Activated T-cell treated with anti-CD3 and anti-CD28 coated beads for 4 hours (primary cell): Measurements from ENCODE around the gene SIRPA.

Experiments used
- DNase-seq: peaks from one replicate; pipeline ENCODE4 v3.0.0-alpha.2; 2020

Gene SIRPA

DNA sequence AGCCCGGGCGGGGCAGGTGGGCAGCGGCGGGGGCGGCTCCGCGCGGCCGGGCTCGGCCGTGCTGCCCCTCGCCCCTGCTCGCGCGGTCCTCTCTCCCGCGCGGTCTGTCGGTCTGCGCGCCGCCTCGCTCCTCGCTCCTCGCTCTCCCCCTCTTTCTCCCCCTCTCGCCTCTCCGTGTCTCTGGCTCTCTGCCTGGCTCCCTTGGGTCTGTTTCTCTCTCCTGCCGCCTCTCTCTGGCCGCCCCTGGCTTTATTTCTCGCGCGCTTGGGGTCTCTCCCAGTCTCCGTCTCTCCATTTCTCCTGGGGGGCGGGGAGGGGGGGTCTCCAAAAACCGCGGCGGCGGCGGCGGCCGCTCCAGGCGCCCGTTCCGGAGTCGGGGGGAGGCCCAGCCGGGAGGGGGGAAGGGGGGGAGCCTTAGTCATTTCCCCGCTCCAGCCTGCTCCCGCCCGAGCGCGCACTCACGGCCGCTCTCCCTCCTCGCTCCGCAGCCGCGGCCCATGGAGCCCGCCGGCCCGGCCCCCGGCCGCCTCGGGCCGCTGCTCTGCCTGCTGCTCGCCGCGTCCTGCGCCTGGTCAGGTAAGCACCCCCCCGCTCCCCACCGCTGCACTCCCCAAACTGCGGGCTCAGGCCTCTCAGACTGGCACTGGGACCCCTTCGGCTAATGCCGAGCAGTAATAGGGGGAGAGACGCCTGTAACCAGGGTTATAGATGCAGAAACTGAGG, at the start of gene SIRPA:
Gene SIRPA, plus strand, starts transcription at position 457 of the 723 bp plus-strand sequence. Its CDS starts 41 bp downstream, at position 498.
- DNase-seq, result no peak

DNA sequence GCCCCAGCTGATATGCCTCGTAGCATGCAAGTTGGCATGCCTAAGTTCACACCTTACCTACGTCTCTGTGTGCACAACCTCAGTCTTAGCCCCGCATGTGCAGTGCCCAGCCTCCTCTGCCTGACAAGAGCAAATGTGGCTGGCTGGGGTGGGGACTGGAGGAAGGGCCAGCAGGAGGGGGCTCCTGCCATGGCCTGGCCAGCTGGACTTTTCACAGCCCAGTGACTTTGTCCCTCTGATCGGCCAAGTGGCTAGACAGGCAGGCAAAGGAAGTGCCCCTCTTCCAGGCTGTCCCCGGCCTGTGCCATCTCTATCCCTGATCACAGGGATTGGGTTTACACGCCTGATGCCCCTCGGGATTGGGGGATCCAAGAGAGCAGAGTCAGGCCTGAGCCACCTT, 49.5 kb upstream of the SIRPA start:
- DNase-seq, result no peak

DNA sequence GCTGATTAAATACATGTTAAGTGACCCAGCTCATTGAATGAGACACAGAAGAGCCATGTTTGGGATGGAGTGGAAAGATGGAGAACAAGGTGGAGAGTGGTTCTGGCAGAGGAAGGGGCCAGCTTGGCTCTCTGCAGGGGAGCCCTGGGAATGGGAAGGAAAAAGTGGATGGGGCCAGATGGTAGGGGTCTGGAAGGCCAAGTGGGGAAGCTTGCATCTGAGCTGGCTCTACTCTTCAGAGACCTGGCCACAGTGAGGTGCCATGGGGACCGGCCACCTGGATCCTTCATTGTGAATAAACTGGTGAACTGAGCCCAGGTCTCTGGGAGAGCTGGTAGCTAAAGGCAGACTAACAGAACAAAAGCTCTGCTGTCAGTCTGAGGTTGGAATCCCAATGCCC, 48.9 kb upstream of the SIRPA start:
- DNase-seq, result no peak

DNA sequence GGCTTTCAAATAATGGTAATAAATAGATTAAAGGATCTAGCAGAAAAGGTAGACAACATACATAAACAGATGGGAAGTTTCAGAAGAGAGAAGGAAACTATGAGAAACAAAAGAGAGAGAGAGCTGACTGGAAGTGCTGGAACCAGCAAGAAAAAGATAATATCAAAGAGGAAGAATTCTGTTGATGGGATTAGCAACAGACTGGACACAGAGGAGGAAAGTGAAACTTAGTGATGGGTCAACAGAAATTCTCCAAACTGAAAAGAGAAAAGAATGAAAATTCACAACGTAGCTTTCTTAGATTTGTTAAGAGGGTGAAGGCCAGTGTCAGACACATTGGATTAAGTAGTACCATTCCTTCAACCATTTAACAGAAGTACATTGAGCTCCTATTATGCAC, 48.3 kb upstream of the SIRPA start:
- no peak for DNase-seq

DNA sequence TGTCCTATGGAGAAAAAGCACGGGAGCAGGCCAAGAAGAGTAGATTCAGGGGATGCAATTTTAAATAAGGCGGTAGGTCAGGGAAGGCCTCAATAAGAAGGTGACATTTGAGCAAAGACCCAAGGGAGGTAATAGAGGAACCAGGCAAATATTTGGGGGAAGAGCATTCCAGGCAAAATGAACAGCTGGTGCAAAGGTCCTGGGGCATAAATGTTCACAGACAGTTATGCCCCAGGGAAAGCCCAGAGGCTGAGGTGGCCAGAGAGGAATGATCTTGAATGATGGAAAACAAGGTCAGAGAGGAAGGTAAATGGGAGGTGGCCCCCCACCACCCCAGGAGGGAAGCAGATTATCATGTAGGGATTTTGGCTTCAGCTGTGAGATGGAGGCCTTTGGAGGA, 47.4 kb upstream of the SIRPA start:
- no peak for DNase-seq

DNA sequence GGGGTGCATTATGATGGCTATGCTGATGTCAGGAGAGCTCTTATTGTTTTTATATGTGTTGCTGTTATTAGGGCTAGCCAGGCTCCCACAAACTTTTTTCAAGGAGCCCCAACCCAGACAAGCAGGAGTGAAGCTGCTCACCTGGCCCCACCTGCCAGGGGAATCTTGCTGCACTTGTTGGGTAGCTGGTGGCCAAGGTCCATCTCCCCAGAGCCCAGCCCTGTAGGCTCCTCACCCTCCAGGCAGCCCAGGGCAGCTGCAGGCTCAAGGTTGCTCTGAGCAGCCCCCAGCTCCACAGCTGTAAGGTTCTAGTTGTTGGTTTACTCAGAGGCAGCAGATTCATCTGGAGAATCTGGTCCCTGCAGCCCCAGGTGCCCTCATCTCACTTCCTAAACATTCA, 46.8 kb upstream of the SIRPA start:
- no peak for DNase-seq

DNA sequence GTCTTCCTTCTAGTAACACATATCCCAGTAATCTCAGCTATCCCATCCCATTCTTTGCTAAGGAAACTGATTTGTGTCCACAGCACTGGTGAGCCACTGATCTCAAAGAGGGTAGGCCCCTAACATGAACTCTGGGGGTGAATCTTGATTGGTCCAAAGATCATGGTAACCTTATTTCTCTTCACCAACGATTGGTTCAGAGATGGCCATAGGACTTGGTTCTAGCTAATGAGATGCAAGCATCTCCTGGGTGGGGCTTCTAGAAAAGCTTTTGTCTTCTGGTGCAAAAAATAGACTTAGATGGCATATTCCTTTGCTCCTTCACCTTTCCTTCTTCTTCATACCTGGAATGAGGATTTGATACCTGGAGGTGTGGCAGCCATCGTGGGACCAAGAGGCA, 43.8 kb upstream of the SIRPA start:
- DNase-seq, result no peak

DNA sequence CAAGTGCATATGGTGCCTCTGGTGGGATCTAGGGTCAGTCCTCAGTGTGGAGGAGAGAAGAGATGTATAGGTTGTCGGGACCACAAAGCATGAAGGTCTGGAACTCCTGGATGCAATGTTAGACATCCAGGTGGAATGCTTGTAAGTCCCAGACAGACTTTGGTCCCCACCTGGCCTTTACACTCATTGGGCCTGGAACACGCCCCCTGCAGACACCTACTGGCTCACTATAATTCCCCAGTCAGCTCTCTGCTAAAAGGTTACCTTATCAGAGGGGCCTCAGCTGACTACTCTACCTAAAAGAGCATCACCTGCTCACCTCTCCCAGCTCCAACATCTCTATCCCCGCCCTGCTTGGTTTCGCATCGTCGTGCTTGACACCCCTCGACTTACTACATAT, 41.7 kb upstream of the SIRPA start:
- DNase-seq, result no peak

DNA sequence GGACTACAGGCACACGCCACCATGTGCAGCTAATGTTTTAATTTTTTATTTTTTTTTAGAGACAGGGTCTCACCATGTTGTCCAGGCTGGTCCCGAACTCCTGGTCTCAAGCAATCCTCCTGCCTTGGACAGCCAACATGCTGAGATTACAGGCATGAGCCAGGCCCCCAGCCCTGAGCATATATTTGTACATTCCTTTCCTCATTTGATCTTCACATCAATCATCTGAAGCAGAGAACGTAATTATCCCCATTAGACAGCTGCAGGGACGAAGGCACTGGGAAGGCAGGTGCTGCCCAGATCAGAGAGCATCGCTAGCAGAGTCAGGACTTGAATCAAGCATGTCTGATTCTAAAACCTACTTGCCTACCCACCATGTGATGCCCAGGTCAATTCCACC, 41.0 kb upstream of the SIRPA start:
- no peak for DNase-seq

DNA sequence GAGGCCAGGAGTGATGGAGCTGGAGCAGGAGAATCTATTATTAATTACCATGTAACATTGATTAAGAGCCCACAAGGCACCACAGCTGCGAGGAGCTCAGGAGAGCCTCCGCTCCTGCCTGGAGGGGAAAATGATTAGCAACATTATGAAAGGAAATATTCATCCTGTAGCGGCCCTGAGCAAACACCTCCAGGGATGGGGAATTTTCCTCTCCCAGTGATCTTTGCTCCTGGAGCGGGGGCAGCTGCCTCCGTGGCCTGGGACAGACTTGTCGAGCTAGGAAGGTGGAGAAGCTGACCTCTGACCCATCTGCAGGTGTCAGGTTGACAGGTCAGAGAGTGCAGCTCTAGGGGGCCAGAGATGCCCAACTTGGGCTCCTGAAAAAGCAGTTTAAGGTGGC, 40.1 kb upstream of the SIRPA start:
- no peak for DNase-seq

DNA sequence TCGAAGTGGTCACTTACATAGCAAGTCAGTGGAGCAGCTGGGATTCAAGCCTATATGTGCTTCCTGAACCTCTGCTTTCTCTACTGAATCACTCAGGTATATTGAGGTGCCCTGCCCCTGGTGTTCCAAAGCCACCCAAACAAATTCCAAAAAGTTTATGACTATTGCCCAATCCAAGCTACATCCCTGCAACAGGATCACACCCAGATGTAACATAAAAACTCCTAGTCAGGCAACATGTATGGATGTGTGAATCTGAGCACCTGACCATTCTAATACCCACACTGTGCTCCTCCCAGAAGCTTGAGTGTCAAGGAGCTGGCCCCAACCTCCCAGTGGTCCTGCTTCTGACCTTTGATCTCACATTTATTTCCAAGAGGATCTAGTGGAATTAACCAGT, 39.5 kb upstream of the SIRPA start:
- no peak for DNase-seq

DNA sequence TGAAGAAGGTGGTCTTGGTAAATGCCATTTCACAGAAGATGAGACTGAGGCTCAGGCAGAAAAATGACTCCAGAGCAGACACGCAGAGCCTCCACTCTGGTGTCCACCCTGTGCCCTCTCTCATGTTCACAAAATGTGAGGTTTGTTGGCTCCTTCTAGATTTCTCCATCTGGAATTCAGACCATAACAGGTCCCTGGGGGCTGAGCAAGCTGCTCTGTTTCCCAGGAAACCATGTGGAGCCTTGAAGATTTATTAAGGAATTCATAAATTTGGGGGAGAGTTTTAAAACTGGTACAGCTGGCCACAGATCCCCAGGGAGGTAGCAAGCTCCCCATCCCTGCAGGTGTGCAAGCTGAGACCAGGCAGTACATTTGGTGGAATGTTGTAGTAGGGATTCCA, 38.8 kb upstream of the SIRPA start:
- no peak for DNase-seq

DNA sequence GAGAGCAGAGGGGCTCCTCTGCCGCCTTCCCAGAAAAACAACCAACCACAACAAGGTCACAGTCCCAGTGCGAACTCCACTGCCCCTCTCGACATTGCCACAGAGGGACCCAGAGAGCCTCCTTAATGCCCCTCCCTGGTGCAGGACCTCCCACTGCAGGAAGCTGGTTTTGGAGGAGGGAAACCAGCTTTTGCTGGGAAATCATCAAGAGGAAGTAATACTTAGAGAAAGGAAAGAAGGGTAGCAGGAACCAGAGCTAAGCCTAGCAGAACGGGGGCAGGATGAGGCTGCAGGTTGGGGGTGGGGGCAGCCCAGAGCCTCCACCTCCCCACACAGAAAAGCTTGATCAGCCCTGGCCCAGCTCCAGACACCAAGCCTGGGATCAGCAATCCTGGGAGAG, 37.7 kb upstream of the SIRPA start:
- DNase-seq, result no peak

DNA sequence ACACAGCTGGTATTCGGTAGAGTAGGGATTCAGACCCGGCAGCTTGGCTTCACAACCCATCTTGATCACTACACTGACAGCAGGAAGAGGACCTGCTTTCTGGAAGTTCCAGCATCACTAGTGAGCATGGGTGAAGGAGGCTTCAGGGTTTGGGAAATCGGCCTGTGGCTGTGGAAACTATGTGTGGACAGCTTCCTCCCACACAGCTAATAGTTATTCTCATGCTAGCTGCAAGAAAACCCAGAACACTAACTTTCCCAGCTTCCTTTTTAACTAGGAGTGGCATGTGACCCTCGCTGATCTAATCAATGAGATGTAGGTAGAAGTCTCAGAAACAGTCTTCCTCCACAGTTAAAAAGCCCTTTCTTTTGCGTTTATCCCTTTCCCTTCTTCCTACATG, 36.3 kb upstream of the SIRPA start:
- DNase-seq, result no peak

DNA sequence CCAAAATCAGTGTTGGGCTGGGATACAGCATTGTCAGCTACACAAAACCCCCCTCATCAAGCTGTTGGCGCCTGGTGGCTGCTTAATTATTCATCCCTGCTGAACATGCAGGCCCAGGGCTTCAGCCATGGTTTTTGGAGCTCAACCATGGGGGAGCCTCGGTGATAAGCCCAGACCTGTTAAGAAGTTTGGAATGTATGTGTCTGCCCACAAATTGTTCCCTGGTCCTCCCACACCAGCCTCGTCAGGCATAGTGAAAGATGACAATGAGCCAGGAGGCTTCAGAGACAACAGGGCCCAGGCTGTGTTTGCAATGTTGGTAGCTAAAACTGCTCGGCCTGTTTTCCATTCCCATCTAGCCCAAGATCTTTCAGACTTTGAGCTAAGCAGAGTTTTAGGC, 34.8 kb upstream of the SIRPA start:
- no peak for DNase-seq

DNA sequence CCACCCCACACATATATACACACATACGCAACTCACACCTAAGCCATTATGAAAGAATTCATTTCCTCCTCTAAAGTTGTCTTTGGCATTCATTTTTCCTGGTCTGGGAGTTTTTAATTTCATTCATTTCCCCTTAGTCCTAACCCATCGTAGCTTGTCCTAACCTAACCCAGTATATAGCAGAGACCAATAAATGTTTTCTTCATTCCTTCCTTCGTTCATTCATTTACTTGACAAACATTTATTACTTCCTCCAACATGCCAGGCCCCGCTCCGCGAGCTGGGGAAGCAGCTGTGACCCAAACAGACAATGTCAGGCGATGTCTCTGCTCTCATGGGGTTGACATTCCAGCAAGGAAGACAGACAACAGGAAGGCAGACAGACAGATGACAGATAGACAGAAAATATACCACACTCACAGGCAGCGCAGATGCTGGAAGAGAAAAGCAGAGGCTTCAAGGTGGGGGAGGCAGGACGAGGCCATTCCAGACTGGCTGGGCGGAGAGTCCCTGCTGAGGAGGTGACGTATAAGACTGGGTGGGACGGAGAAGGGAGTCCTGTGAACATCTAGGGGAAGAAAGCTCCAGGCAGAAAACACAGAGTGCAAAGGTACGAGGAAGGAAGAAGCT, 33.7 kb upstream of the SIRPA start:
- no peak for DNase-seq

DNA sequence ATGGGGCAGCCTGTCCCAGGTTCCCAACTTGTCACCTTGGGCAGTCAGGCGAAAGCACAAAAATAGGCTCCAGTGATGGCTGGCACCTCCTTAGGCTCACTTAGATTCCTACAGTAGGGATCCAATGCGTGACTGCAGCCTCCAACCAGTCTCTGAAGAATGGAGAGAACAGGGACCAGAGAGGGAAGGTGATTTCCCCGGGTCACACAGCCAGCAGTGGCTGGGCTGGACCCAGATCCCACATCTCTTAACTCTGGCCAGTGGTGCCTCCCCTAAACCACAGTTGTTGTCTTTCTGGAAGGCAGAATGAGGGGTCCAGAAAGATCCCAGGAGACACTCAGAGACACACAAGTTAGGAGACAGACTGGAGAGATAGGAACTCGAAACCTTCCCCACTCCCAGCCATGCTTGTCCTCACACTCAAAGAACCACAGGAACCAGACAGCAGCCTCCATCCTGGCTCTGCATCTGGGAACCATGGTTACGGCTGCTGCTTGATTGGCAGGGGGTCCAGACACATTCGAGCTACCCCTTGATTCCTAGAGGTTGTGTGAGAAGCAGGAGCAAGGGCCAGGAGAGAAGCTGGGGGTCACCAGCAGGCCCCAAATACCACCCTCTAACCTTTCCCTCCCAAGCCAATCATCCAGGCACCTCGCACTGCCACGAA, 33.1 kb upstream of the SIRPA start:
- DNase-seq, result no peak

DNA sequence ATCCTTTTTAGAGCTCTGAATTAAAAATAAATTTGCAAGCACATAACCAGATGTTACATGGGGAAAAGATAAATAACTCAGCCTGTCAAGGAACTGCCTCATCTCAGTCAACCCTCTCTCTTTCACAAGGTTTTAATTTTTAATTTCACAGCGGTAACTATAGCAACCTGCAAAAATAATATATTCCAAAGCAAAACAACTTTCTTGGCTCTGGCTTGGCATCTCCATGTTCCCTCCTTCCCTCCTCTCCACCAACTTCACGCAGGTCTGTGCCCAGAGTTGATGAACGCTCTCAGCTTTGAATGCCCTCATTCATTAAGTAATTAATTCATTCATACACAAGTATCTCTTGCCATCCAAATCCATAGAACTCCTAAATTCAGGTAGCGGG, 32.5 kb upstream of the SIRPA start:
- DNase-seq, result no peak

DNA sequence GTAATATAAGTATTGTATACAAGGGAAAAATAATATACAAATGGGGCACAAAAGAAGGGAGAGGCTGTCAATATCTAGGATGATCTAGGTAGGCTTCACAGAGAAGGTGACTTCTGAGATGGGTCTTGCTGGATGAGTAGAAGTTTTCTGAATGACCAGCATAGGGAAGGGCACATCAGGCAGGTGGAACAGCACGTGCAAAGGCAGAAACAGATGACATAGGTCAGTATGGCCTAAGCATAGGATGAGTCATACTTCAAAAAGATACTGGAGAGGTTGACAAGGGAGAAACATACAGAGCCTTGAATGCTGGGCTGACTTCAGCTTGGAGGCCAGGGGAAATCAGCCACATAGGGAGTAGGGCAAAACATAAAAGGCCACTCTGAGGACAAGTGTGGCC, 31.9 kb upstream of the SIRPA start:
- no peak for DNase-seq

DNA sequence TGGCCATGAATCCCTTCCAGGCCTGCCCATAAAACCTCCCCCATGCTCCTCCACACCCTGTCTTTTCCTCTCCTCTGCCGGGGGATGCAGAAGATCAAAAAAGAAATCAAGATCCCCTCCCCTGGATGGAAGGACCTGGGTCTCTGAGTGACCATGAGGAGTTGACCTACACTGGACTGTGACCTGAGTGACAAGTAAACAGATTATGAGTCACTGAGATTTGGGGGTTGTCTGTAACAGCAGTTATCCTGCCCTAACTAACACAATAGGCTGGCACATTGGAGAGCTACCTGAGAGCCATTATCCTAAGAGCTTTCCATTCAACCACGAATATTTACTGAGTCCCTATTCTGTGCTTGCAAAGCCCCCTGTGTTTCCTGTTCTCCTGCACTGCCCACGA, 28.4 kb upstream of the SIRPA start:
- no peak for DNase-seq

DNA sequence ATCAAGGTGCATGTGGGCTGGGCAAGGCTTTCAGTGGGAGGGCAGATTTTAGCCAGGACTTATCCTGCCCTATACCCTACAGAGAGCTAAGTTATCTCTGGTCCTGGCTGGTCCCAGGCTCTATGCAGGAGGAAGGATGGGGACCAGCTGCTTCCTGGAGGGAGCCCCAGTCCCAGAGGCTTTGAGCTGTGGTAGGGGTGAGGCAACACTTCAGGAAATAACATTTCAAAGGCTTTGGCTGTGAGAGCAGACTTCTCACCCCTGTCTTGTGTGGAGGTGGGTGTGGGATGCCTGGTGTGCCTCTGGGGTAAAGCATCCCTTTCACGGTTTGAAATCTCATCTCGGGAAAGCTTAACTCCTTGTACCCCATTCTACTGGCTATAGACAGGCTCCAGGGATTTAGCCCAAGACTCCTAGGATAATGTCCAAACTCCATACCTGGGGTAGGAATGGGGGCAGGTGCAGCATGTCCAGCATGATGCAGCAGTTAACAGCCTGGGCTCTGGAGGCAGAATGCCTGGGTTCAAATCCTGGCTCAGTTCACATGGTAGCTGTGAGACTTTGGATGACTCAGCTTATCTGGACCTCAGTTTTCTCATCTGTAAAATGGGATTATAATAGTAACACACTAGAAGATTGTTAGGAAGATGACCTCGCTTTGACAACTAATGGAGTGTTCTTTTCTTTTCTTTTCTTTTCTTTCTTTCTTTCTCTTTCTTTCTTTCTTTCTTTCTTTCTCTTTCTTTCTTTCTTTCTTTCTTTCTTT, 27.5 kb upstream of the SIRPA start:
- DNase-seq, result no peak

DNA sequence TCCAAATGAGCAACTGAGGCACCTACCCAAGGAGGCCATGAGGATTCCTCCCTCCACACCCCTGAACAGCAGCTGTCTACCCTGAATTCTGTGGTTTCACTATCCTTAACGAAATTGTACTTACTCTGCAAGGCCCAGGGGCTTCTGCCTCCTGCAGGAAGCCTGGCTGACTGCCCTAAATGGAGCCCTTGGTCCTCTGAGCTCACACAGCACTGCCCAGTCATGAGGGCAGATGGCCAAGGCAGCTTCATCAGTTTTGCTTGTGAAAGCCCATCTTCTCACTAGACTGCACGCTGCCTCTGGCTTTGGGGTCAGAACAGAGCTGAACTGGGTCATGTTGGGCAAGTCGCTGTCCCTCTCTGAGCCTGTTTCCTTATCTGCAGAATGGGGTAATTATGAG, 26.4 kb upstream of the SIRPA start:
- no peak for DNase-seq

DNA sequence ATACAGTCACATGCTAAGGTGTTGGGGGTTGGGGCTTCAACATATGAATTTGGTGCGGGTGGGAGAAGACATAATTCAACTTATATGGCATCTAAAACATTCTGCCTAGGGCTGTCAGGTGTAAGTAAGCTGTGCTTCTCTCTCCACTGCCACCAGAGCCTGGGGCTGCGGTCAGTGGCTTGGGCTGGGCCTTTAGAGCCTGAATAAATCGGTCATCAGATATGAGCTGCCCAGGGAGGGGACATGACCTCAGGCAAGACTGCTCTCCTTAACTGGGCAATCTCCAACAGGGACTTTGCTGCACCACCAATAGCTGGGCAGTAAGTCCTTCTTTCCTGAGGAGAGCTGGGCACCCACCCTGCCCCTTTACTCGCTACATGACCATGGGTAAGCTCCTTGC, 24.9 kb upstream of the SIRPA start:
- no peak for DNase-seq
